HEK293T (cell line): ENCODE data around the gene CRTAP.

Source experiments
- BHLHE40 ChIP-seq: fragments of 450-650 bp; IDR thresholded peaks from 2 replicates; pipeline ENCODE4 v1.6.1; 2016; ENCODE audit warnings: mild to moderate bottlenecking, moderate library complexity, borderline replicate concordance
- FOXK2 ChIP-seq: fragments of 450-650 bp; IDR thresholded peaks from 2 replicates; pipeline ENCODE4 v1.6.1; 2016; ENCODE audit warnings: mild to moderate bottlenecking
- NFRKB ChIP-seq: fragments of 450-650 bp; IDR thresholded peaks from 2 replicates; pipeline ENCODE4 v1.6.1; 2016; ENCODE audit warnings: mild to moderate bottlenecking, moderate library complexity
- PKNOX1 ChIP-seq: fragments of 450-650 bp; IDR thresholded peaks from 2 replicates; pipeline ENCODE4 v1.6.1; 2016
- SP1 ChIP-seq: fragments of 450-650 bp; IDR thresholded peaks from 2 replicates; pipeline ENCODE4 v1.6.1; 2017

- TF ChIP-seq PKNOX1 (no peak), NFRKB (no peak), FOXK2 (no peak), SP1 (no peak), BHLHE40 (no peak)
Measured at GRCh38 chr3:33145221-33145900, 31.5 kb downstream of the CRTAP start.
